Measurements from ENCODE around the gene ADARB2. TPM values are rescaled to one million over a fixed set of nuclear protein-coding genes. Genes with fewer than 3 reads are reported as not detected.
"Not testable (repeated sequence)": the region's sequence is repeated elsewhere in the genome, so short reads cannot be mapped to it uniquely, and the experiment has no call there.

Gene ADARB2
- total RNA-seq, 2 experiments from 2014 or later, result 0.63 to 0.99 TPM

- Mint-ChIP-seq H3K27me3 (ENCODE audit: low read depth) (no peaks in the 10 kb centered on the region), H3K36me3 (ENCODE audit: low read depth) (no peaks in the 10 kb centered on the region), H3K9me3 (ENCODE audit: insufficient read depth) (no peaks in the 10 kb centered on the region), H3K27ac (no peak overlapping the region), H3K4me1 (ENCODE audit: low read depth) (peaks cover 10% of the 10 kb centered on the region), H3K4me3 (no peak overlapping the region)
- ChIA-PET CTCF (no interaction called here), POLR2A (no interaction called here)
- no peak for ATAC-seq
- no peak for DNase-seq
Observed at GRCh38 chr10:1347962-1348772, 389.2 kb downstream of the ADARB2 start.

GRCh38 chr10:1347525-1347924 lies 389.8 kb downstream of the ADARB2 start:
- Mint-ChIP-seq H3K9me3 (ENCODE audit: insufficient read depth) (no peaks in the 10 kb centered on the region), H3K36me3 (ENCODE audit: low read depth) (no peaks in the 10 kb centered on the region), H3K27ac (no peak overlapping the region), H3K4me1 (ENCODE audit: low read depth) (peaks cover 10% of the 10 kb centered on the region), H3K27me3 (ENCODE audit: low read depth) (no peaks in the 10 kb centered on the region), H3K4me3 (no peak overlapping the region)
- ATAC-seq, result no peak
- ChIA-PET CTCF (no interaction called here), POLR2A (no interaction called here)
- no peak for DNase-seq

- Mint-ChIP-seq H3K4me3 (no peak overlapping the region), H3K4me1 (ENCODE audit: low read depth) (peaks cover 10% of the 10 kb centered on the region), H3K36me3 (ENCODE audit: low read depth) (no peaks in the 10 kb centered on the region), H3K9me3 (ENCODE audit: insufficient read depth) (no peaks in the 10 kb centered on the region), H3K27me3 (ENCODE audit: low read depth) (no peaks in the 10 kb centered on the region), H3K27ac (no peak overlapping the region)
- DNase-seq, result no peak
- no peak for ATAC-seq
- CTCF ChIA-PET, result no interaction called here
- POLR2A ChIA-PET, result no interaction called here
Observed at GRCh38 chr10:1346201-1346600, 391.1 kb downstream of the ADARB2 start.

- Mint-ChIP-seq H3K4me1 (ENCODE audit: low read depth) (peaks cover 10% of the 10 kb centered on the region), H3K27me3 (ENCODE audit: low read depth) (no peaks in the 10 kb centered on the region), H3K9me3 (ENCODE audit: insufficient read depth) (no peaks in the 10 kb centered on the region), H3K36me3 (ENCODE audit: low read depth) (no peaks in the 10 kb centered on the region), H3K4me3 (no peak overlapping the region), H3K27ac (no peak overlapping the region)
- CTCF ChIA-PET, result no interaction called here
- no peak for ATAC-seq
- DNase-seq, result no peak
- POLR2A ChIA-PET, result no interaction called here
Observed at GRCh38 chr10:1345368-1345767, 392.0 kb downstream of the ADARB2 start.

- ATAC-seq (no peak), DNase-seq (no peak)
- Mint-ChIP-seq H3K27ac (no peak overlapping the region), H3K4me3 (no peak overlapping the region), H3K36me3 (ENCODE audit: low read depth) (no peaks in the 10 kb centered on the region), H3K9me3 (ENCODE audit: insufficient read depth) (no peaks in the 10 kb centered on the region), H3K4me1 (ENCODE audit: low read depth) (peaks cover 10% of the 10 kb centered on the region), H3K27me3 (ENCODE audit: low read depth) (no peaks in the 10 kb centered on the region)
- CTCF ChIA-PET, result no interaction called here
- POLR2A ChIA-PET, result no interaction called here
Observed at GRCh38 chr10:1344846-1345245, 392.5 kb downstream of the ADARB2 start.

- ATAC-seq, result no peak
- H3K36me3 Mint-ChIP-seq (ENCODE audit: low read depth), result no peaks in the 10 kb centered on the region
- H3K4me3 Mint-ChIP-seq, result no peak overlapping the region
- no peak overlapping the region for H3K27ac Mint-ChIP-seq
- H3K27me3 Mint-ChIP-seq (ENCODE audit: low read depth), result no peaks in the 10 kb centered on the region
- no peak for DNase-seq
- CTCF ChIA-PET, result no interaction called here
- H3K4me1 Mint-ChIP-seq (ENCODE audit: low read depth), result peaks cover 10% of the 10 kb centered on the region
- H3K9me3 Mint-ChIP-seq (ENCODE audit: insufficient read depth), result no peaks in the 10 kb centered on the region
- POLR2A ChIA-PET, result no interaction called here
Observed at GRCh38 chr10:1344408-1344807, 392.9 kb downstream of the ADARB2 start.

GRCh38 chr10:1343176-1343575 lies 394.1 kb downstream of the ADARB2 start:
- H3K27ac Mint-ChIP-seq, result no peak overlapping the region
- no peaks in the 10 kb centered on the region for H3K36me3 Mint-ChIP-seq (ENCODE audit: low read depth)
- H3K4me3 Mint-ChIP-seq, result no peak overlapping the region
- no peak for ATAC-seq
- no peak for DNase-seq
- no peaks in the 10 kb centered on the region for H3K9me3 Mint-ChIP-seq (ENCODE audit: insufficient read depth)
- no peaks in the 10 kb centered on the region for H3K27me3 Mint-ChIP-seq (ENCODE audit: low read depth)
- peaks cover 6% of the 10 kb centered on the region for H3K4me1 Mint-ChIP-seq (ENCODE audit: low read depth)
- ChIA-PET POLR2A (no interaction called here), CTCF (no interaction called here)

GRCh38 chr10:1341052-1341451 lies 396.3 kb downstream of the ADARB2 start:
- H3K4me3 Mint-ChIP-seq; DNase-seq; H3K27ac Mint-ChIP-seq; ATAC-seq; CTCF ChIA-PET; H3K36me3 Mint-ChIP-seq (ENCODE audit: low read depth); H3K4me1 Mint-ChIP-seq (ENCODE audit: low read depth); POLR2A ChIA-PET; H3K9me3 Mint-ChIP-seq (ENCODE audit: insufficient read depth); H3K27me3 Mint-ChIP-seq (ENCODE audit: low read depth): not testable (repeated sequence)

GRCh38 chr10:1339396-1339795 lies 397.9 kb downstream of the ADARB2 start:
- ATAC-seq, result no peak
- peaks cover 6% of the 10 kb centered on the region for H3K27me3 Mint-ChIP-seq (ENCODE audit: low read depth)
- H3K4me3 Mint-ChIP-seq, result no peak overlapping the region
- DNase-seq, result no peak
- CTCF ChIA-PET, result no interaction called here
- no peaks in the 10 kb centered on the region for H3K36me3 Mint-ChIP-seq (ENCODE audit: low read depth)
- no peaks in the 10 kb centered on the region for H3K9me3 Mint-ChIP-seq (ENCODE audit: insufficient read depth)
- POLR2A ChIA-PET, result no interaction called here
- no peak overlapping the region for H3K27ac Mint-ChIP-seq
- H3K4me1 Mint-ChIP-seq (ENCODE audit: low read depth), result no peaks in the 10 kb centered on the region

- POLR2A ChIA-PET, result no interaction called here
Observed at GRCh38 chr10:1335642-1336041, 401.7 kb downstream of the ADARB2 start.

GRCh38 chr10:1333981-1334380 lies 403.3 kb downstream of the ADARB2 start:
- H3K27ac Mint-ChIP-seq, result no peak overlapping the region
- no peak overlapping the region for H3K4me3 Mint-ChIP-seq
- DNase-seq (no peak), ATAC-seq (no peak)
- peaks cover 16% of the 10 kb centered on the region for H3K27me3 Mint-ChIP-seq (ENCODE audit: low read depth)
- H3K36me3 Mint-ChIP-seq (ENCODE audit: low read depth), result no peaks in the 10 kb centered on the region
- H3K4me1 Mint-ChIP-seq (ENCODE audit: low read depth), result no peaks in the 10 kb centered on the region
- POLR2A ChIA-PET, result no interaction called here
- CTCF ChIA-PET, result no interaction called here
- no peaks in the 10 kb centered on the region for H3K9me3 Mint-ChIP-seq (ENCODE audit: insufficient read depth)

More at GRCh38 chr10:1335642-1336041, 401.7 kb downstream of the ADARB2 start:
- no peaks in the 10 kb centered on the region for H3K9me3 Mint-ChIP-seq (ENCODE audit: insufficient read depth)
- H3K4me1 Mint-ChIP-seq (ENCODE audit: low read depth), result no peaks in the 10 kb centered on the region
- H3K4me3 Mint-ChIP-seq, result no peak overlapping the region
- CTCF ChIA-PET, result no interaction called here
- no peaks in the 10 kb centered on the region for H3K36me3 Mint-ChIP-seq (ENCODE audit: low read depth)
- DNase-seq (no peak), ATAC-seq (no peak)
- peaks cover 16% of the 10 kb centered on the region for H3K27me3 Mint-ChIP-seq (ENCODE audit: low read depth)
- no peak overlapping the region for H3K27ac Mint-ChIP-seq

GRCh38 chr10:1331560-1331959 lies 405.8 kb downstream of the ADARB2 start:
- Mint-ChIP-seq H3K4me3 (no peak overlapping the region), H3K4me1 (ENCODE audit: low read depth) (no peaks in the 10 kb centered on the region), H3K27ac (no peak overlapping the region), H3K36me3 (ENCODE audit: low read depth) (no peaks in the 10 kb centered on the region), H3K9me3 (ENCODE audit: insufficient read depth) (no peaks in the 10 kb centered on the region), H3K27me3 (ENCODE audit: low read depth) (peaks cover 16% of the 10 kb centered on the region)
- ChIA-PET POLR2A (no interaction called here), CTCF (no interaction called here)
- DNase-seq (no peak), ATAC-seq (no peak)

- DNase-seq (no peak), ATAC-seq (no peak)
- no peaks in the 10 kb centered on the region for H3K9me3 Mint-ChIP-seq (ENCODE audit: insufficient read depth)
- no peaks in the 10 kb centered on the region for H3K4me1 Mint-ChIP-seq (ENCODE audit: low read depth)
- H3K4me3 Mint-ChIP-seq, result no peak overlapping the region
- H3K27ac Mint-ChIP-seq, result no peak overlapping the region
- CTCF ChIA-PET, result no interaction called here
- peaks cover 11% of the 10 kb centered on the region for H3K27me3 Mint-ChIP-seq (ENCODE audit: low read depth)
- POLR2A ChIA-PET, result no interaction called here
- no peaks in the 10 kb centered on the region for H3K36me3 Mint-ChIP-seq (ENCODE audit: low read depth)
Observed at GRCh38 chr10:1329622-1330021, 407.7 kb downstream of the ADARB2 start.
